GM12878 (cell line): ENCODE results near the gene CMTM1. TPM values are rescaled to one million over a fixed set of nuclear protein-coding genes. Genes with fewer than 3 reads are reported as not detected.

ENCODE experiments used
- ATAC-seq: fragments of 200-7000 bp; cut with Tn5 transposase; 3 replicates; pipeline ENCODE4 v1.9.1; 2020; ENCODE audit warnings: mild to moderate bottlenecking, moderate library complexity
- BruUV-seq: library from RNA; stranded (reverse); fragments of 400-500 nt; replicated peaks from 2 replicates; lab custom pipeline; 2021; lab: Mats Ljungman, UMichigan
- CTCF ChIA-PET: fragments of 300-600 bp; sonication (Branson Sonifier 250); formaldehyde crosslinking; extraction: SDS; loops from one replicate; lab custom pipeline; 2021; ENCODE audit warnings: inconsistent platforms; lab: Yijun Ruan, JAX
- POLR2A ChIA-PET: fragments of 350-600 bp; formaldehyde crosslinking; extraction: SDS; loops from one replicate; lab custom pipeline; 2021; ENCODE audit warnings: inconsistent platforms; lab: Charles Lee
- RAD21 ChIA-PET: fragments of 300-600 bp; sonication (Branson Sonifier 250); formaldehyde crosslinking; loops from one replicate; lab custom pipeline; 2023; ENCODE audit warnings: antibody characterized with exemption; ENCODE audit not compliant: unreplicated experiment; lab: Charles Lee
- SMC1A ChIA-PET: fragments of 300-600 bp; sonication (Branson Sonifier 250); formaldehyde crosslinking; loops from one replicate; lab custom pipeline; 2023; ENCODE audit not compliant: unreplicated experiment, uncharacterized antibody; lab: Charles Lee
- DNase-seq: peaks from one replicate; pipeline ENCODE4 v3.0.0-alpha.2; 2011; ENCODE audit warnings: low read depth, low spot score
- FAIRE-seq: peaks from 3 replicates; lab custom pipeline; 2011; peaks lifted over from hg19 to GRCh38; lab: Jason Lieb, UNC
- H2AFZ ChIP-seq: 2 replicates; pipeline ENCODE4 v1.6.0; 2011; ENCODE audit warnings: low read depth, low read length, control low read depth; ENCODE audit not compliant: control insufficient read depth
- H3K27ac ChIP-seq: 2 replicates; pipeline ENCODE4 v1.5.1; 2011; ENCODE audit warnings: control low read depth; ENCODE audit not compliant: control insufficient read depth, insufficient read depth
- H3K27me3 ChIP-seq, 2 experiments: replicated peaks in 1 of 2; 2 replicates each; pipeline versions ENCODE4 v1.6.0 to v1.6.1; 2011; ENCODE audit warnings: low read length in 1 of 2; ENCODE audit not compliant: control insufficient read depth in 2 of 2, insufficient read depth in 2 of 2
- H3K36me3 ChIP-seq, 2 experiments: 2 replicates each; pipeline ENCODE4 v1.5.1; 2011; ENCODE audit warnings: low read length in 1 of 2; ENCODE audit not compliant: control insufficient read depth in 2 of 2, insufficient read depth in 2 of 2
- H3K4me1 ChIP-seq: 2 replicates; pipeline ENCODE4 v1.6.1; 2011; ENCODE audit warnings: mild to moderate bottlenecking, low read length, moderate library complexity, mixed read lengths; ENCODE audit not compliant: control insufficient read depth, insufficient read depth
- H3K4me2 ChIP-seq: 2 replicates; pipeline ENCODE4 v1.6.0; 2011; ENCODE audit warnings: control low read depth; ENCODE audit not compliant: control insufficient read depth, insufficient read depth
- H3K4me3 ChIP-seq: fragments of 200-600 bp; sonication (generic); 2 replicates; pipeline ENCODE4 v1.5.1; 2016
- H3K79me2 ChIP-seq: 2 replicates; pipeline ENCODE4 v1.6.0; 2011; ENCODE audit warnings: low read length; ENCODE audit not compliant: control insufficient read depth, insufficient read depth
- H3K9ac ChIP-seq: 2 replicates; pipeline ENCODE4 v1.8.0; 2011; ENCODE audit warnings: low read length, control low read depth, mixed read lengths; ENCODE audit not compliant: control insufficient read depth, insufficient read depth
- H3K9me3 ChIP-seq: replicated peaks from 3 replicates; pipeline ENCODE4 v1.5.1; 2011; ENCODE audit warnings: mild to moderate bottlenecking, low read length; ENCODE audit not compliant: control insufficient read depth, insufficient read depth
- H4K20me1 ChIP-seq: 2 replicates; pipeline ENCODE4 v1.6.0; 2011; ENCODE audit not compliant: control insufficient read depth, insufficient read depth
- CHD2 ChIP-seq: IDR thresholded peaks from 2 replicates; pipeline ENCODE4 v1.6.1; 2011; ENCODE audit warnings: low read depth, low read length, improper control_type of control experiment, borderline replicate concordance
- IRF5 ChIP-seq: fragments of 450-650 bp; IDR thresholded peaks from 2 replicates; pipeline ENCODE4 v1.6.1; 2017; ENCODE audit warnings: borderline replicate concordance
- KDM1A ChIP-seq: fragments of 200-600 bp; sonication (generic); IDR thresholded peaks from 2 replicates; pipeline ENCODE4 v1.6.1; 2016; ENCODE audit warnings: borderline replicate concordance
- MXI1 ChIP-seq: fragments of 150-350 bp; IDR thresholded peaks from 2 replicates; pipeline ENCODE4 v1.6.1; 2011; ENCODE audit warnings: low read depth, mild to moderate bottlenecking, inconsistent platforms, low read length, improper control_type of control experiment
- NR2F1 ChIP-seq: fragments of 450-650 bp; conservative IDR thresholded peaks from 2 replicates; pipeline ENCODE4 v1.6.1; 2017; ENCODE audit warnings: mild to moderate bottlenecking
- POU2F2 ChIP-seq: IDR thresholded peaks from 3 replicates; pipeline ENCODE4 v1.6.1; 2011; ENCODE audit warnings: low read depth, mild to moderate bottlenecking, low read length, borderline replicate concordance
- RAD21 ChIP-seq: IDR thresholded peaks from 2 replicates; pipeline ENCODE4 v1.6.1; 2011; ENCODE audit warnings: mild to moderate bottlenecking, low read depth, low read length, moderate library complexity; ENCODE audit not compliant: insufficient read depth
- RAD51 ChIP-seq: fragments of 450-650 bp; IDR thresholded peaks from 2 replicates; pipeline ENCODE4 v1.6.1; 2016; ENCODE audit warnings: moderate library complexity, mild to moderate bottlenecking, inconsistent platforms
- RELA ChIP-seq: fragments of 450-650 bp; IDR thresholded peaks from 2 replicates; pipeline ENCODE4 v1.8.0; 2014; ENCODE audit warnings: borderline replicate concordance; ENCODE audit not compliant: partially characterized antibody
- SIN3A ChIP-seq: IDR thresholded peaks from 2 replicates; pipeline ENCODE4 v1.6.1; 2012; ENCODE audit warnings: low read depth, low read length, improper control_type of control experiment
- SKIL ChIP-seq: fragments of 450-650 bp; IDR thresholded peaks from 2 replicates; pipeline ENCODE4 v1.6.1; 2017; ENCODE audit warnings: mild to moderate bottlenecking, low read depth, inconsistent platforms; ENCODE audit not compliant: poor library complexity, severe bottlenecking
- SUPT20H ChIP-seq: IDR thresholded peaks from 2 replicates; pipeline ENCODE4 v1.6.1; 2011; ENCODE audit warnings: low read depth, mild to moderate bottlenecking, low read length, moderate library complexity, borderline replicate concordance; ENCODE audit not compliant: control insufficient read depth
- ZBTB40 ChIP-seq: fragments of 450-650 bp; IDR thresholded peaks from 2 replicates; pipeline ENCODE4 v1.6.1; 2016; ENCODE audit warnings: mild to moderate bottlenecking, moderate library complexity, borderline replicate concordance
- ZNF24 ChIP-seq: fragments of 450-650 bp; IDR thresholded peaks from 2 replicates; pipeline ENCODE4 v1.6.1; 2017; ENCODE audit warnings: antibody characterized with exemption, mild to moderate bottlenecking
- WGBS: methylation state at CpG from one replicate; pipeline ENCODE4 v1.1.6; 2016; ENCODE audit warnings: low lambda C conversion rate; ENCODE audit not compliant: insufficient replicate concordance, insufficient coverage; ENCODE audit errors: missing lambda C conversion rate; 5-methylcytosine and 5-hydroxymethylcytosine counted together
- in situ Hi-C: fragments of 300-500 bp; cut with MboI; formaldehyde crosslinking; loops from 9 replicates; pipeline ENCODE4 v1.14.3; 2018; ENCODE audit warnings: mixed read lengths
- intact Hi-C: fragments of 100-400 bp; cut with micrococcal nuclease; formaldehyde crosslinking; loops from one replicate; pipeline ENCODE4 v1.14.2; 2022; ENCODE audit not compliant: unreplicated experiment
- polyA plus RNA-seq, 11 experiments: library from polyadenylated mRNA; depleted of rRNA in 4 of 11; unstranded in 6 of 11; stranded (reverse) in 5 of 11; fragments of >200 nt; fragmentation: Nextera tagmentation in 4 of 11; fragmentation: Illumina TruSeq in 1 of 11; extraction: Ambion mirVana in 4 of 11; extraction: Trizol in 1 of 11; gene quantifications; 1 replicate in 1 of 11; 2 replicates in 10 of 11; pipeline versions ENCODE4 v1.2.1 to v1.2.3, GENCODE V29; 2011 to 2016; ENCODE audit warnings: inconsistent platforms in 2 of 11, missing spikeins in 2 of 11, low read depth in 1 of 11
- total RNA-seq, 4 experiments: library from RNA; depleted of rRNA in 3 of 4; stranded (reverse); fragments of >200 nt in 3 of 4; fragmentation: Illumina TruSeq in 1 of 4; extraction: Trizol in 1 of 4; gene quantifications; 2 replicates each; pipeline versions ENCODE4 v1.2.1 to v1.2.3, GENCODE V29; 2013 to 2021

Gene CMTM1
- total and polyA plus RNA-seq, 10 of the 15 experiments (the other 5 are each of a cell fraction or from before 2014, with no cell fraction given) = 0.09 to 3.0 (median 1.4) TPM; not detected in 2

- in situ Hi-C loops = no loop called here
- ATAC-seq = no peak
These were observed 42.9 kb downstream of the CMTM1 start for GRCh38 chr16:66609139-66609510.

More at GRCh38 chr16:66609139-66609510, 42.9 kb downstream of the CMTM1 start:
- H2AFZ ChIP-seq = no peak overlapping the region
- CTCF ChIA-PET = interaction anchor here (0.6 to 4.5 kb wide), 40 partner anchors 9 to 491 kb away, joined by 3 to 36 read pairs (median 4); partner anchors contain the start of genes CKLF and DYNC1LI2
- no TSS peak for BruUV-seq
- 72% methylated on average over 12 of the region's 12 CpGs for WGBS
- H3K27me3 ChIP-seq = no peaks in the 10 kb centered on the region
- no peak overlapping the region for H3K27ac ChIP-seq
- no peaks in the 10 kb centered on the region for H4K20me1 ChIP-seq
- no peaks in the 10 kb centered on the region for H3K79me2 ChIP-seq
- H3K4me2 ChIP-seq = no peak overlapping the region
- no peak overlapping the region for H3K9ac ChIP-seq
- H3K36me3 ChIP-seq = peaks cover 0 to 21% of the 10 kb centered on the region in 2 experiments; a peak in 2 of 4 replicates
- no peak overlapping the region for H3K4me3 ChIP-seq
- FAIRE-seq (no peak), DNase-seq (no peak)
- H3K4me1 ChIP-seq = peaks cover 9% of the 10 kb centered on the region
- intact Hi-C loops = loop anchor here (5.0 kb wide), 1 partner anchor 57 kb away; the partner anchor contains the start of genes CKLF and TK2
- RAD21 ChIA-PET = interaction anchor here (0.6 to 1.8 kb wide), 7 partner anchors 19 to 264 kb away, joined by 3 to 10 read pairs (median 4); no protein-coding TSS in a partner anchor
- TF ChIP-seq IRF5 = no peak
- no peak for TF ChIP-seq NR2F1
- no peak for TF ChIP-seq RAD51
- TF ChIP-seq RELA = no peak
- no peak for TF ChIP-seq CHD2
- TF ChIP-seq RAD21 = no peak
- no peak for TF ChIP-seq MXI1
- no peak for TF ChIP-seq SIN3A
- no peak for TF ChIP-seq SUPT20H
- no peak for TF ChIP-seq POU2F2
- TF ChIP-seq SKIL = no peak
- no peak for TF ChIP-seq KDM1A
- TF ChIP-seq ZBTB40 = no peak
- no peak for TF ChIP-seq ZNF24
- SMC1A ChIA-PET = interaction anchor here (0.7 to 3.0 kb wide), 6 partner anchors 11 to 202 kb away, joined by 3 to 21 read pairs (median 4); no protein-coding TSS in a partner anchor
- no peaks in the 10 kb centered on the region for H3K9me3 ChIP-seq
- POLR2A ChIA-PET = interaction anchor here (1.1 kb wide), 1 partner anchor 68 kb away, joined by 3 read pairs; no protein-coding TSS in a partner anchor
